Stomach (tissue), 4 donors: ENCODE results near the gene MOV10L1.

Source experiments
- EP300 ChIP-seq: sonication (generic); formaldehyde crosslinking; IDR thresholded peaks from one replicate; pipeline ENCODE4 v1.6.1; 2017; ENCODE audit warnings: antibody characterized with exemption
- POLR2A ChIP-seq, 4 donors: fragments of 450-650 bp; IDR thresholded peaks; one replicate each; pipeline ENCODE4 v1.6.1; 2016; ENCODE audit warnings: antibody characterized with exemption in 4 of 4, control low read depth in 2 of 4, mild to moderate bottlenecking in 1 of 4, moderate library complexity in 1 of 4
- POLR2AphosphoS5 ChIP-seq, 3 donors: sonication (generic); formaldehyde crosslinking; IDR thresholded peaks; one replicate each; pipeline ENCODE4 v1.6.1; 2016; ENCODE audit warnings: antibody characterized with exemption in 3 of 3
- TF ChIP-seq, protein P1 (sequence below), 7 experiments: fragments of 450-650 bp in 4 of 7; fragments of 200-600 bp in 3 of 7; sonication (generic) in 3 of 7; IDR thresholded peaks; one replicate each; pipeline ENCODE4 v1.5.1; 2016 to 2019; ENCODE audit warnings: antibody characterized with exemption in 7 of 7, control low read depth in 2 of 7, mild to moderate bottlenecking in 1 of 7

DNA sequence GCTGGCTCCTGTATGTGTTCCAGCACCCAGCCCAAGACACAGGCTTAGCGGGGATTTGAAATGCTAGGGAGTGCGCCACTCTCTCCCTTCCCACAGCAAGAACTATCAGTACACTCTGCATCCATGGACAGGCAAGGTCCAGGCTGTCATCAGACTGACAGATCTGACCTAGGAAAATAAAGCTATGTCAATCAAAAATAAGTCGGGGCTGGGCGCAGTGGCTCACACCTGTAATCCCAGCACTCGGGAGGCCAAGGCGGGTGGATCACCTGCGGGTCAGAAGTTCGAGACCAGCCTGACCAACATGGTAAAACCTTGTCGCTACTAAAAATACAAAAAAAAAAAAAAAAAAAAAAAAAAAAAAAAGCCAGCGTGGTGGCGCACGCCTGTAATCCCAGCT, 1.7 kb upstream of the MOV10L1 start:
- TF ChIP-seq POLR2AphosphoS5 (IDR thresholded peaks at IDR 0.05) (no peak), POLR2A (IDR thresholded peaks at IDR 0.05) (no peak), EP300 (no peak)
- TF ChIP-seq, protein P1, sequence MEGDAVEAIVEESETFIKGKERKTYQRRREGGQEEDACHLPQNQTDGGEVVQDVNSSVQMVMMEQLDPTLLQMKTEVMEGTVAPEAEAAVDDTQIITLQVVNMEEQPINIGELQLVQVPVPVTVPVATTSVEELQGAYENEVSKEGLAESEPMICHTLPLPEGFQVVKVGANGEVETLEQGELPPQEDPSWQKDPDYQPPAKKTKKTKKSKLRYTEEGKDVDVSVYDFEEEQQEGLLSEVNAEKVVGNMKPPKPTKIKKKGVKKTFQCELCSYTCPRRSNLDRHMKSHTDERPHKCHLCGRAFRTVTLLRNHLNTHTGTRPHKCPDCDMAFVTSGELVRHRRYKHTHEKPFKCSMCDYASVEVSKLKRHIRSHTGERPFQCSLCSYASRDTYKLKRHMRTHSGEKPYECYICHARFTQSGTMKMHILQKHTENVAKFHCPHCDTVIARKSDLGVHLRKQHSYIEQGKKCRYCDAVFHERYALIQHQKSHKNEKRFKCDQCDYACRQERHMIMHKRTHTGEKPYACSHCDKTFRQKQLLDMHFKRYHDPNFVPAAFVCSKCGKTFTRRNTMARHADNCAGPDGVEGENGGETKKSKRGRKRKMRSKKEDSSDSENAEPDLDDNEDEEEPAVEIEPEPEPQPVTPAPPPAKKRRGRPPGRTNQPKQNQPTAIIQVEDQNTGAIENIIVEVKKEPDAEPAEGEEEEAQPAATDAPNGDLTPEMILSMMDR (IDR thresholded peaks at IDR 0.05), result no peak
